ENCODE results near the gene HAGHL.
"Not testable (repeated sequence)": the region's sequence is repeated elsewhere in the genome, so short reads cannot be mapped to it uniquely, and the experiment has no call there.

The HAGHL gene

DNA sequence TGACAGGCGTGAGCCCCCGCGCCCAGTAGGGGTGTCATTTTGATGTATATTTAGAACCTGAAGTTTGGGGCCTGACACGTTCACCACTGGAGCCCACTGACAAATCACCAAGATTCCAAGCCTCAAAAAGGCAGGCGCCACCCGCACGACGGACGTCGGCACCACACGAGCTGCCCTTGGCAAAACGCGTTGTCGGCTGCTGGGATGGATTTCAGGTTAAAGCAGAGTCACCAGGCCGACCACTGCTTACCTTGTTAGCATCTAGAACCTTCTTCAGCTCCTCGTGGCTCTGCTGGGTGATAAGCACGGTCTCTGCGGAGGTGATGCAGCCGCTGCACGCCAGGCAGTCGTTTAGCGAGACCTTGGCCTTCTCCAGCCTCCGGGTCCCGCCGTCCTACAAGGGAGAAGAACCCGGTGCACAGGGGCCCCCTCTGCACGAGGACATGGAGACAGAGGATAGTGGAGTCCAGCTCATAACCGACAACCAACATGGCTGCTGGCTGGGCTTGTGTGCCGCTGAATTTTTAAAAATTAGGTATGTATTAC, 10.1 kb downstream of the HAGHL start:
- no peak for DNase-seq

DNA sequence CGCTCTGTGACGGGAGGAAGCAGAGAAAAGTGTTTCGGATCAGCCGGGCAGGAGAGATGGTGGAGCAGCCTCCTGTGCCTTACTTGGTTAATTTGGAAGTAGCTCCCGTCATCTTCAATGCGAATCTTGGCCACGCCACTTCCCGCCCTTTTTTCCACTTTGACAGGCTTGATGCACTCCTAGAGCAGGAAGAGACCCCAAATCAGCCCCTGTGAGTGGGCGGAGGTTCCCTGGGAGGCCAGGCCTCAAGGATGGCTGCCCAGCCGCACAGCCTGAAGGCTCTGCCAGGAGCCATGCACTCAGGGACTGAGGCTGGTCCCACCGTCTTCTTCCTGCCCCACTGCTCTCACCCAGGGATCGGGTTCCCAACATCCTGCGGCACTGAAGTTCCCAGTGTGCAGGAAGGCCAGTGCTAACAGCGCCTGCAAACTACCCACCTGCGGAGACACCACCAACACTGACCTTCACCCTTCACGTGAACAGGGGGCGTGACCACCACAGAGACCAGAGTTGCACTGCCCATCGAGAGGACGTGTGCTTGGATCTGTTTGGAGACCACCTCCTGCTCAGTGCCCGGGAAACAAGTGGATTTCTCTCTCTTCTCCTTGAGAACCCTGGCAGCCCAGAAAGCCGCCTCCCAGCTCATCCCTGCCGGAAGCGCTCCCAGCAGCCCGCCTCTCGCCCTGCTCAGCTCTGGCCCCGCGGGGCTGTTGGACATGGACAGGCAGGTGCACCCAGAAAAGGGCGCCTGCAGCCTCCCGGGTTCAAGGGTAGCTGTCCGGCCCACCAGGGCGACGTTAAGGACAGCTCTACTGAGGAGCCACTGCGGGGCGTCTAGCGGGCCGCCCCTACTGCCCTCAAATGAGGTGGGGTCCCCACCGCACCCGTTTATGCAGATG, 12.9 kb downstream of the HAGHL start:
- DNase-seq = no peak

DNA sequence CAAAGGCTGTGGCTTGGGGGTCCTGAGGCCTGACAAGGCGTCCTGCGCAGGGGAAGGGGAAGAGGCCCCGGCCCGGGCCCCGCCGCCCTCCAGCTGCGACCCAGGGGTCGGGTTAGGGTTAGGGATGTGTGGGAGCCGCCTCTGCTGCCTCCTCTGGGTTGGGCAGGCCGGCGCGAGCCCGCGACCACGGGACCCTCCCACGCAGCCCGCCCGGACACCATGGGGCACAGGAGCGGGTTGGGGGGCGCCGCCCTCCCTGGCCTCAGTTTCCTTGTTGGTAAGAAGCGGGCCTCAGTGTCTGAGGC, 13.5 kb downstream of the HAGHL start:
- DNase-seq = no peak

DNA sequence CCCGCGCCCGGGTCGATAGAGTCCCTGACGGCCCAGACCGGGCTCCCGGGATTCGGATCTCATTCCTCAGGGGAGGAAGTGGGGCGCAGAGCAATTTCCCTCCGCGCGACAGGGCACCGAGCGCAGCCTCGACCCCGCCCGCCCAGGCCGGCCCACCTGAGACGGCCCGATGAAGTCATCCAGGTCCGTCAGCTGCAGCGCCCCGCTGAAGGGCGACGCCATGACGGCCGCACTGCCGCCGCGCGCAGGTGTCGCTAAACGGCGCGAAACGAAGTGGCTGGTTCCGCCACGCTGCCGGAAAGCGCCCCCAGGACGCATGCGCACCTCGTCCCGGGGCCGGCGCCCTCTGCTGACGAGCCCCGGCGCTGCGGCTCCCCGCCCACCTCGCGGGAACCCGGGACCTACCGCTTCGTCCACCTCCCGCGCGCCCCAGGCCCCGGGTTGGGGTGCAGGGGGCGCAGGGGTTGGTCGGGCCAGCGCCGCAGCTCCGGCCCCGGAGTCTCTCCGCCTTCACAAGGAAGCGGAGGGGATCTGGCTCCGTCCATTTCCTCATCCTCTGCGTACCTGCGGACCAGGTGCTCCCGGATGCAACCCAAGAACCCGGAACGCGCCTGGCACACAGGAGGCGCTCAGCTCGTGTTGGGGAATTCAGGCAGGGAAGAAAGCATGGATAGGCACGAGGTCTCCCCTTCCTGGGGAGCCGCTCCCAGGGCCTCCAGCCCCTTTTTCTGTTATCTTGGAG, 14.0 kb downstream of the HAGHL start, which contains the start of gene CIAO3:
CIAO3 (minus strand) TSS at position 234 of the 742 bp plus-strand sequence; CDS start at position 222, 12 bp downstream.
- DNase-seq = no peak

DNA sequence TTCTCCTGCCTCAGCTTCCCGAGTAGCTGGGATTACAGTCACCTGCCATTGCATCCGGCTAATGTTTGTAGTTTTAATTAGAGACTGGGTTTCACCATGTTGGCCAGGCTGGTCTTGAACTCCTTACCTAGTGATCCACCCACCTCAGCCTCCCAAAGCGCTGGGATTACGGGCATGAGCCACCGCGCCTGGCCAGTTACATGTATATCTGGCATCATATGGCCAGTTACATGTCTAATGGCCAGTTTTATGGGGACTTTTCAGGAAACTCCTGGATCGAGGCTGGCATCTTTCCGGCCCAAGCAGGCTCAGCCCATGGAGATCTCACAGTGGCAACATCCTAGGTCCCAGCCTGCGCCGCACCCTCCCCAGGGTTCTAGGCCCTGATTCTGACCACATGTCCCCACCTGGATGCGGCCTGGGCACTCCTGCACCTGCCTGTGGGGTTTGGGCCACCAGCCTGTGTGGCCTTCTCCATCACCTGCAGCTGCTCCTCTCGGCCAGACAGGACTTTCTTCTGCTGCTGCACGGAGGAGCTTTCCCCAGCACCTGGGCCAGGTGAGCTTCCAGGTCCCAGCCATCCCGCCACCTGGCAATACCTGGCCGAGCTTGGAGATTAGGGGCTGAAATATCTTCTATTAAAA, 15.2 kb downstream of the HAGHL start:
- no peak for DNase-seq

DNA sequence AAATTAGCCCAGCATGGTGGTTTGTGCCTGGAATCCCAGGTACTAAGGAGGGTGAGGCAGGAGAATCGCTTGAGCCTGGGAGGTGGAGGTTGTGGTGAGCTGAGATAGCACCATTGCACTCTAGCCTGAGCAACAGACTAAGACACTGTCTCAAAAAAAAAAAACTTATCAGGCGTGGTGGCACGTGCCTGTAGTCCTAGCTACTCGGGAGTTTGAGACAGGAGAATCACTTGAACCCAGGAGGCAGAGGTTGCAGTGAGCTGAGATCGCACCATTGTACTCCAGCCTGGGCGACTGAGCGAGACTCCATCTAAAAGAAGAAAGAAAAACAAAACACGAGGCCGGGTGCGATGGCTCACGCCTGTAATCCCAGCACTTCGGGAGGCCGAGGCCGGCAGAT, 16.0 kb downstream of the HAGHL start:
- not testable (repeated sequence) for DNase-seq

DNA sequence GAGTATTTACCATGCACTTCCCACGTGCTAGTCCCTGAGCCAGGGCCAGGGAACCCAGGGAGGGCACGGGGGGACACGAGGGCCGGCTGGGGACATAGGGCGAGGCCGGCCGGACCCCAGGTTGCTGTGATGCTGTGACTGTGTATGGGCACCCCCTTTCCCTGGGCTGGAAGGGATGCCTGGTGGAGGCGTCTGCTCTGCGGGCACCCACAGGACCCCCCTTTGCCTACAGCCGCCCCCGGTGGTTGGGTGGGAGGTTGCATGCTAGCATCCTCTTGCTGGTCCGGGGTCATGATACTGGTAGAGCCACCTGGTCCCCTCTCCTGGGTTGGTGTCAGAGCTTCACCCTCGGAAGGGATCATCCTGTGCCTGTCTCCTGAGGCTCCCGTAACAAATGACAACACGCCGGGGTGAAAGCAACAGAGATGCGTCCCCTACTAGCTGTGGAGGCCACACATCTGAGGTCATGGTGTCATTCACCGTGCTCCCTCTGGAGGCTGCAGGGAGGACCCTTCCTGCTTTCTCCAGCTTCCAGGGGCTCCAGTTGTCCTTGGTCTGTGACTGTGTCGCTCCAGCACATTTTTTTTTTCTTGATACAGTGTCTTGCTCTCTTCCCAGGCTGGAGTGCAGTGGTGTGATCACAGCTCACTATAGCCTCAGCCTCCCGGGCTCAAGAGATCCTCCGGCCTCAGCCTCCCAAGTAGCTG, 17.0 kb downstream of the HAGHL start:
- DNase-seq = no peak

DNA sequence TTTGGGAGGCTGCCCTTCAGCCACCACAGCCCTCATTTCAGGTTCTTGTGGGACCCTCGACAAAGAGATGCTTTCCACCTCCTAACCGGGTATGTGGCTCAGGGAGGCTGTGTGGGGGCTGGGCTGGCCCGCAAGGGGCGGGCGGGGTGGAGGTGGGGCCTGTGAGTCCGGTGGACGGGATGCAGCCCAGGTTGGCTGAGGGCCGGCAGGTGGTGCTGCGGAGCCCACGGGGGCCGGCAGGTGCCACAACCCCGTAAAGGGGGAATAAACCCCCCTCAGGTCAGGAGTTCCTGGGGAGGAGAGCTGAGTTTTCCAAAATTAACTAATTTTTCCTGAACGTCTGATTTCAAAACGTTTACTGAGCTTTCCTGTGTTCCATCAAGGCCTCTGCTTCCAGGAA, 18.8 kb downstream of the HAGHL start:
- no peak for DNase-seq

DNA sequence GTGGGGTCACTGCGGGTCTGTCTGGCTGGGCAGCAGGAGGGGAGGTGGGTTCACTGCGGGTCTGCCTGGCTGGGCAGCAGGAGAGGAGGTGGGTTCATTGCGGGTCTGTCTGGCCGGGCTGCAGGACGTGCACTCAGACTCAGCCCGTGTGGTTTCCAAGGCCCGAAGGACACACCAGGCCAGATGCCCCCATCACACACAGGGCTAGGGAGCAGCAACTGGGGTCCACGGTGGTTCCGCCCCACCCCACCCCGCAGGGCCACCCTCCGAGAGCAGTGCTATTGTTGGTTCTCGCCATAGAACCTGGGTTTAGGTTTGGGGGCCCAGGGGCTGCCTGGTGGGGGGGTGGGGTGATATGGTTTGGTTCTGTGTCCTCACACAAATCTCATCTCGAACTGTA, 19.7 kb downstream of the HAGHL start:
- DNase-seq = no peak

DNA sequence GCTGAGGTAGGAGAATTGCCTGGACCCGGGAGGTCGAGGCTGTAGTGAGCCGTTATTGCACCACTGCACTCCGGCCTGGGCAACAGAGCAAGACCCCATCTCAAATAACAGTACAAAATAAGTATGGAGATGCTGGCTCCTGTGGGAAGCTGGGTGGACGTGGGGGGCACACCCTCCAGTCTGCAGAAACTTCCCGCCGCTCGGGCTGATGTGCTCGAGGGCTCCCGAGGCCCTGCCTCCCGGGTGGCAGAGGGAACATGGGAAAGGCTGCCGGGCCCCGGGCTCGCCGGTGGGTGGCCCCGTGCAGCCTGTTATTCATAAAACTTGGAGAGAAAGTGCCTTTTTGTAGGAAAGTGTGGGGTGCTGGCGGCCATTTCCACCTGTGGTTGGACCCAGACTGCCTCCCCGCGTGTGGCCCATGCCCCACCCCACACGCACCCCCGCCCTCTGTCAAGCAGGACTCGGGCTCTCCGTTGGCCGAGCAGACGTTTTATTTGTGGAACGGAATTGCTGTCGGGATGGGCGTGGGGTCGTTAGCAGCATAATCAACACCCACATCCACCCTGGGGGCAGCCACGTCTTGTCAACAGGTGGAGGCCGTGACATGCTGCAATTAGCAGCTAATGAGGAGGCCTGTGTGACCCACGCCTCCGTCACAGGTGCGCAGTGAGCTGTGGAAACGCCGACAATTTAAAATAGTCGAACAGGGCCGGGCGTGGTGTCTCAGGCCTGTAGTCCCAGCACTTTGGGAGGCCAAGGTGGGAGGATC, 21.3 kb downstream of the HAGHL start:
- DNase-seq = no peak

DNA sequence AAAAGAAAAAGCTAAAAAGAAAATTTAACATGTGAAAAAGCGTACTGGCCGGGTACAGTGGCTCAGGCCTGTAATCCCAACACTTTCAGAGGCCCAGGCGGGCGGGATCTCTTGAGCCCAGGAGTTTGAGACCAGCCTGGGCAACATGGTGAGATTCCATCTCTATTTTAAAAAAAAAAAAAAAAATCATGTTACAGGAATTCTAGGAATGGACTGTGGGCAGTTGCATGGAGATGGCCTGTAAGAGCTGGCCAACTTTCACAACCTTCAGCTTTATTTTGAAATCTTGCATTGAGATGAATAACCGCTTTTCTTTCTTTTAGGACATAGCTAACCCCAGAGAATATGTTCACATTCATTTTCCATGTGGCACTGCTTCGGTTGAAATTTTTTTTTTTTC, 22.1 kb downstream of the HAGHL start:
- DNase-seq = no peak

DNA sequence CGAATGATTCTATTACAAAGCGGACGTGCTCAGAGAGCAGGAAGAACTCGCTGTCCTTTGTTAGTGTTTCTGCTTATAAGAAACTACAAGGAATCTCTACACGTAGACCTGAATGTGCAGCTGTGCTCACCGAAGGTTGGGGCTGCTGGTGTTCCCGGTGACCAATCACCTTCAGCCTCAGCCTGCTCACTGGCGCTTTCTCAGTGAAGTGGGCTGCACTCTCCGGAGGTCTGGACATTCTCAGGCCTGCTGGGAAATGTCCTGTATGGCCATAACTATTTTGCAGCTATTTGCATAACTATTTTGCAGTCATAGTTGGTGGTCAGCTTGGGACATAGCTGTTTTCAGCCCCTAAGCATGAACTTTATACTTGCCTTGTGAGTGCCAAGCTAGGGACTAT, 23.6 kb downstream of the HAGHL start:
- no peak for DNase-seq

DNA sequence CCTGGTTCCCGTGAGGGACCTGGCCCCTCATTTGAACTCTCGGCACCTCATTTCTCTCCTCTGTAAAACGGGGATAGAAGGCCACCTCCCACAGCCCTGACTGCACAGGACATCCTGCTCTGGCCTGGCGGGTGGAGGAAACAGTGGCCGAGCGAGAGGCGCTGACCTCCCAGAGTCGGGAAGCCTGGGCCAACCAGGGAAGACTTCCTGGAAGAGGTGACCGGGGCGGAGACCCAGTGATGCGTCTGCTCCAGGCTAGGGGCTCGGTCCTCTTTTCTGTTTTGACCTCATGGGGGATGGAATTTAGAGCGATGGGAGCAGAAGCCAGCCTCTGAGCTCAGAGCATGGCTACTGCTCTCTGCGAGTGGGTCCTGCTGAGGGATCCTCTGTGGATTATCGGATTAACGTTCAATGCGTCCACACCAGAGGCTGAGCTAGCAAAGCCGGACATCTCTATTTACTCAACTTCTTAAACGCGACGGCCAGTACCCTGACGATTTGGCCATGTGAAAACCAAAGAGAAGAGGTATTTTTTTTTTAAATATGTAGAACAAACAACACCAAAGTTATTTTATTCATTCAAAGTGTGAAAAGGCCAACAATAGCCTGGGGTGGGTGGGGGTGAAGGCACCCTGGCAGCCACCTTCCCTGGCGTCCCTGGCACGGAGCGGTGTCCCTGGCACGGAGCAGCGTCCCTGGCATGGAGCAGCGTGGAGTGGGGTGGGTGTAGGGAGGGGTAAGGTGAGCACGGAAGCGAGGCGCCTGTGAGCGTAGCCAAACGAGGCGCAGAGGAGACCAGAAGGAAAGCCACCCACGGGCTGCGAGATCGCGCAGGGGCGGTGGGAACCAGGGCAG, 24.5 kb downstream of the HAGHL start:
- no peak for DNase-seq

DNA sequence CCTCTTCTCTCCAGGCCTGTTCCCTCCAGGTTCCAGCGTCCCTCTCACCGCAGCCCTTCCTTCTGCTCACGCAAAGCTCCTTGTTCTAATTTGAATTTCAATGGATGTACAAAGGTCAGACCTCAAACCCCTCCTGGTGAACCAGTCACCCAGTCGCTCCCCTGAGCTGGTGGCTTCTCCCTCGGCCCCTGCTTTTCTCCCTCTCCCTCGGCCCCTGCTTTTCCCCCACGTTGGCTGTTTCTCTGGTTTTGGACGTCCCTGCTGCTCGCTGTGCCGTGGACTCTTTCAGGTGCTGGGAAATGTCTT, 25.1 kb downstream of the HAGHL start:
- DNase-seq = no peak

DNA sequence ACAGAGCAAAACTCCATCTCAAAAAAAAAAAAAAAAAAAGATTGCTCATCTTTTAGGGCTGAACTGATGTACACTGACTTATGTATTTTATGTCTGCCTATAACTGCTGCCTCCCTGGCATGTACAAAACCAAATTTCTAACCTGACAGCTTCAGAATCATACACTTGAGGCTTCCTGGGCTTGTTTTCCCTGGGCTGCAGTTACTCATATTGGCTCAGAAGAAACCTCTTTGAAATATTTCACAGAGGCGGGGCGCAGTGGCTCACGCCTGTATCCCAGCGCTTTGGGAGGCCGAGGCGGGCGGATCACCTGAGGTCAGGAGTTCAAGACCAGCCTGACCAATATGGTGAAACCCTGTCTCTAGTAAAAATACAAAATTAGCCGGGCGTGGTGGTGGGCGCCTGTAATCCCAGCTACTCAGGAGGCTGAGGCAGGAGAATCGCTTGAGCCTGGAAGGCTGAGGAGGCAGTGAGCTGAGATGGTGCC, 27.3 kb downstream of the HAGHL start:
- not testable (repeated sequence) for DNase-seq

DNA sequence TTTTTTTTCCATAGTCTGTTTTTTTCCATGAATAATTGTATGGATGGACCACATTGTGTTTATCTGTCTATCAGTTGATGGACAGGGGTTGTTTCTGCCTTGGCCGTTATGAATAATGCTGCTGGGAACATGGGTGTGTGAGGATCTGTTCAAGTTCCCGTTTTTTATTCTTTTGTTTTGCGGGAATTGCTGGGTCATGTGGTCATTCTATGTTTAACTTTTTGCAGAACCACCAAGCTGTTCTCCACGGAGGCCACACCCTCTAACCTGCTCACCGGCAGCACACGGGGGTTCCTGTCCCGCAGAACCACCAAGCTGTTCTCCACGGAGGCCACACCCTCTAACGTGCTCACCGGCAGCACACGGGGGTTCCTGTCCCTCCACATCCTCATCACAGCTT, 27.8 kb downstream of the HAGHL start:
- no peak for DNase-seq

DNA sequence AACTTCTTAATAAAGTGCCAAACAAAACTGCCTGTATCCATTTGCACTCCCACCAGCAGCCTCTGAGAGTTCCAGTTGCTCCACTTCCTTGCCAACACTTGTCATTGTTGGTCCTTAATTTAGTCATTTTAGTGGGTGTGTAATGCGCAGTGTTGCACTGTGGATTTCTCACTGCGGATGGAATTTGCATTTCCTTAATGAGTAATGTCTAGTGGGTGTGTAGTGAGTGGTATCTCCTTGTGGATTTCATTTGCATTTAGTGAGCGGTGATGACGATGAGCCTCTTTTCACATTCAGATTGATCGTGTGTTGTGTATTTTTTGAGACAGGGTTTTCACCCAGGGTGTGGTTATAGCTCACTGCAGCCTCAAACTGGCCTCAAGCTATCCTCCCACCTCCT, 29.5 kb downstream of the HAGHL start:
- DNase-seq = no peak

DNA sequence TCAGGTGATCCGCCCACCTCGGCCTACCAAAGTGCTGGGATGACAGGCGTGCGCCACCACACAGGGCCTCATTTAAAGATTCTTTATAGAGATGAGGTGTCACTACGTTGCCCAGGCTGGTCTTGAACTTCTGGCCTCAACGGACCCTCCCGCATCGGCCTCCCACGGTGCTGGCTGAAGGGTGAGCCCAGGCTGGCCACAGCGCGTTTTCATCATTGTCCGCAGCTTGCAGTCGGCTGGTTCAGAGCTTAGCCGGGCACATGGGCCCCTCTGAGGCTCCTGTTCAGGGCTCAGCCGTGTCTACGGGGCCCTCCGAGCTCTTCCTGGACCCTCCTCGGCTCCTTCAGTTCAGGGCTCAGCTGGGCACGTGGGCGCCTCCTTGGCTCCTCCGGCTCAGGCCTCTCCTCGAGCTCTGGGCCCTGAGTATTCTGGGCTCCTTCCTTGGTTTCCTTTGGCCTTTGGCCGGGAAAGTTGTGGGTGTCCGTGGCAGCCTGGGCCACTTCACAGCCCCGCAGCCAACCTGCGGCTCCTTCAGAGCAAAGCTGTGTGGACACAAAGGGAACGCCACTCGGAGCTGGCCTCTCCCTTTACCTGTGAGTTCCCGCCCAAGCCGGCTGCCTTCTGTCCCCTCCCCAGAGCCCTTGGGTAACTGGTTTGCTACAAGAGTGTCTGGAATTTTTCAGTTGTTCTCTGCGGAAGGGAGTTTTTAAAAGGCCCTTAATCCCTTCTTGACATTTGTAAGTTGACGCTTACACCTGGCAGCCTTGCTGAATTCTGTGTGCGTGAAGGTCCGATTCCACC, 32.4 kb downstream of the HAGHL start:
- no peak for DNase-seq

DNA sequence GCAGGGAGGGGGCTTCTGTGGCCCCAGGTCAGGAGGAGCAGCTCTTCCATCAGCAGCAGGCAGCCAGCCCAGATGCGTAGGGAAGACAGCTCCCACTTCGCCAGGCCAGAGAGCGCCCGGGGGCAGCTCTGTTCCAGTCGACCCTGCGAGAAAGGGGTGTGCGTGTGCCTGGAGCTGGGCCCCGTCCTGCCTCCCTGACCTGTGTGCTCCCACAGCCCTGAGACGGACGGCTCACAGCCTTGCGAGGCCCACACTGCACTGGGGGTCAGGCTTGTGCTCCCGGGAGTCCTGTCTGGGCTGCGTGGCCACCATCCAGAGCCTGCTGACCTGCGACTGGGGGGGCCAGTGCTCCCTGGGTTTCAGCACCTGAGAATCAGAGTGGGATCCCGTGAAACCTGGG, 33.2 kb downstream of the HAGHL start:
- no peak for DNase-seq
